ENCODE results near the gene RPL10. TPM values are rescaled to one million over a fixed set of nuclear protein-coding genes. Genes with fewer than 3 reads are reported as not detected.

RPL10 gene
- total RNA-seq, 1 donor from 2014 or later = 2,969 TPM

DNA sequence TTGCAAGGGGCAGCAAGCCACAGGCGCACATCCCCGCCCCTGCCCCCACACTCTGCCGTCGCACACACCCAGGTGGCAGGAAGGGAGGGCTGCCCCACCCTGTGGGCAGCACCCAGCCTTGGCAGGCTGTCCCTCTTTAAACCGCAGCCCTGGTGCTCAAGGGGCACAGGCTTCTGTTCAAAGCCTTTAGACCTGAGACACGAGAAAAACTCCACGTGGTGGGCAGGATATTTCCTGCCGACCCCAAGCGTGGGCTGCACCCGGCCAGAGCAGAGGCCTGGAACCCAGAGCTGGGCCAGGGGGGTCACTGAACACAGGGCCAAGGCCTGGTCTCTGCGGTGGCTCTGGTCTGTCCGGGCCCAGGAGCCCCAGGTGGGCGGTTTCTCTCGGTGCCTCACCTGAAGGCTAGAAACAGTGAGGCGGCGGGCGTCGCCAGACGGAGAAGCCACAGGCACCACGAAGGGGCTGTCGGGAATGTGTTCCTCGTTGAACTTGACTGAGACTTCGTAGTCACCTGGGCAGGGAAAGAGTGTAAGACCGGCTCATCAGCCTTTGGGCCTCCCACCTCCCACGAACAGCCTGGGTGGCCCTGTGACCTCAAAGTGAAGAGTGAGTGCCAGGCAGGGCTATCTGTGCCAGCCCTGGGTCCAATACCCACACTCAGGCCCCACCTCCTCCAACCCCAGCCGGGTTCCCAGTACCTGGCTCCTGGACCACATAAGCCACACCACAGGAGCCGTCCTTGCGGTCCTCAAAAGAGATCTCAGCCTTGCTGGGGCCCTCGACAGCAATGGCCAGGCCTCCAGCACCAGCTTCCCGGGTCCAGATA lies 46.8 kb upstream of the RPL10 start:
- H3K4me1 Mint-ChIP-seq = no peaks in the 10 kb centered on the region
- H3K27me3 Mint-ChIP-seq (ENCODE audit: low read depth) = no peaks in the 10 kb centered on the region
- peaks cover 8% of the 10 kb centered on the region for H3K36me3 Mint-ChIP-seq
- DNase-seq (ENCODE audit: low spot score in 2 of 2, unreplicated experiment in 2 of 2) = no peak
- H3K4me3 Mint-ChIP-seq = no peak overlapping the region
- no peak overlapping the region for H3K27ac Mint-ChIP-seq
- TF ChIP-seq, protein P1, sequence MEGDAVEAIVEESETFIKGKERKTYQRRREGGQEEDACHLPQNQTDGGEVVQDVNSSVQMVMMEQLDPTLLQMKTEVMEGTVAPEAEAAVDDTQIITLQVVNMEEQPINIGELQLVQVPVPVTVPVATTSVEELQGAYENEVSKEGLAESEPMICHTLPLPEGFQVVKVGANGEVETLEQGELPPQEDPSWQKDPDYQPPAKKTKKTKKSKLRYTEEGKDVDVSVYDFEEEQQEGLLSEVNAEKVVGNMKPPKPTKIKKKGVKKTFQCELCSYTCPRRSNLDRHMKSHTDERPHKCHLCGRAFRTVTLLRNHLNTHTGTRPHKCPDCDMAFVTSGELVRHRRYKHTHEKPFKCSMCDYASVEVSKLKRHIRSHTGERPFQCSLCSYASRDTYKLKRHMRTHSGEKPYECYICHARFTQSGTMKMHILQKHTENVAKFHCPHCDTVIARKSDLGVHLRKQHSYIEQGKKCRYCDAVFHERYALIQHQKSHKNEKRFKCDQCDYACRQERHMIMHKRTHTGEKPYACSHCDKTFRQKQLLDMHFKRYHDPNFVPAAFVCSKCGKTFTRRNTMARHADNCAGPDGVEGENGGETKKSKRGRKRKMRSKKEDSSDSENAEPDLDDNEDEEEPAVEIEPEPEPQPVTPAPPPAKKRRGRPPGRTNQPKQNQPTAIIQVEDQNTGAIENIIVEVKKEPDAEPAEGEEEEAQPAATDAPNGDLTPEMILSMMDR (IDR thresholded peaks at IDR 0.05; ENCODE audit: unreplicated experiment) = no peak
- H3K9me3 Mint-ChIP-seq = no peaks in the 10 kb centered on the region

DNA sequence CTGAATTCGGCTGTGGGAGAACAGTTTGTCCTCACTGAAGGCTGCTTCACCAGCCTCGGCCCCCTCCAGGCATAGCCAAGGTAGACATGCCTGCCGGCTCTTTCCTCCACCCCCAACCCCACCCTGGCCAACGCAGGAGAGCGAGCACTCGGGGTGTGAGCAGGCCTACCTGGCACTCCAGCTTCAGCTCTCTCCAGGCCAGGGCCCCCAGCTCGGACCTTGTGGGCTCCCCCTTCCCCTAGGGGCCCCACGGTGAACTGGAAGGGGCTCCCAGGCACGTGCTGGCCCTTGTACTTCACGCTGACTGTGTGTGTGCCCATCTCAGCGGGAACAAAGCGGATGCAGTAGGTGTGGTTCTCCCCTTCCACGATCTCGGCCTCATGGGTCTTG lies 46.2 kb upstream of the RPL10 start:
- no peak for DNase-seq (ENCODE audit: low spot score in 2 of 2, unreplicated experiment in 2 of 2)
- Mint-ChIP-seq H3K9me3 (no peaks in the 10 kb centered on the region), H3K27ac (no peak overlapping the region), H3K4me3 (no peak overlapping the region), H3K36me3 (peaks cover 8% of the 10 kb centered on the region), H3K4me1 (no peaks in the 10 kb centered on the region), H3K27me3 (ENCODE audit: low read depth) (no peaks in the 10 kb centered on the region)
- TF ChIP-seq, protein P1 (IDR thresholded peaks at IDR 0.05; ENCODE audit: unreplicated experiment) = no peak

DNA sequence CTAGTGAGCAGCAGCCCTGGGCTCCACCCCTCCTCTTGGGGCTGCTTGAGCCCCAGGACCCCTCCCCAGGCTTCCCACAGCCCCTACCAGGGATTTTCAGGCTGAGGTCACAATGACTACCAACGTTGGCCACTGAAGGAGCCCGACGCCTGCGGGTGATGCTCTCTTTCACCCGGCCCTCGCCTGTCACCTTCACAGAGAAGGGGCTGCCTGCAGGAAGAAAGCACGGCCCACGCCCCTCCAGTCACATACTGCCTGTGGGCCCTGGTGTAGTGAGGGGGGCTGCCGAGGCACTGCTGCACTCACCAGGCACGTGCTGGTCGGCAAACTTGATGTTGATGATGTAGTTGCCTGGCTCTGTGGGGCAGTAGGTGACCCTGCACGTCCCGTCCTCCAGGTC lies 45.7 kb upstream of the RPL10 start:
- Mint-ChIP-seq H3K27me3 (ENCODE audit: low read depth) (no peaks in the 10 kb centered on the region), H3K9me3 (no peaks in the 10 kb centered on the region), H3K36me3 (peaks cover 9% of the 10 kb centered on the region), H3K4me3 (no peak overlapping the region), H3K27ac (no peak overlapping the region), H3K4me1 (no peaks in the 10 kb centered on the region)
- DNase-seq (ENCODE audit: low spot score in 2 of 2, unreplicated experiment in 2 of 2) = no peak
- TF ChIP-seq, protein P1 (IDR thresholded peaks at IDR 0.05; ENCODE audit: unreplicated experiment) = no peak

DNA sequence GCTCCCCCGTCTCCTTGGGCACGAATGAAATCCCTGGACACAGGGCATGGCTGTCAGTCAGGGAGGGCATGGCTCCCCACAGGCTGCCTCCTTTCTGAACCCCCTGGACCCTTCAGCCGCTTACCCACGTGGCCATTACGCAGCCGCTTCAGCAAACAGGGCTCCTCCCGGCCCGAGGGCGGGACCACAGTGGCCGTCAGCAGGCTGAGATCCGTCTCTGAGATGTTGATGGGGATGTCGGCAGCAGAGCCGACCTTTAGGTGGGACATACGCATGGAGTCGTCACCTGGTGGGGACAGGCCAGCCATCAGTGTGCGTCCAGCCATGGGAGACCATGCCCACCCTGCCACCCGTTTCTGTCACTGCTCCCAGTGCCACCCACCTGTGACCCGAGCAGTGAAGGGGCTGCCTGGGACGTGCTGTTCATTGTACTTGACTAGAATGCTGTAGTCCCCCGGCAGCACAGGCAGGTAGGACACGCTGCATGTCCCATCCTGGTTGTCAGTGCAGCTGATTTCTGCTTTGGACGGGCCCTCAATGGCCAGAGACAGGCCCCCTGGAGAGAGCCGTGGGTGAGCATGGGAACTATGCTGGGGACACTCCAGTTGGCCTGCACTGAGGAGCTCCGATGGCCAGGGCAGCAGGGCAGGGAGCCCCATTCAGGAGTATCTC lies 44.9 kb upstream of the RPL10 start:
- no peak for DNase-seq (ENCODE audit: low spot score in 2 of 2, unreplicated experiment in 2 of 2)
- H3K9me3 Mint-ChIP-seq = no peaks in the 10 kb centered on the region
- H3K27ac Mint-ChIP-seq = no peak overlapping the region
- no peaks in the 10 kb centered on the region for H3K4me1 Mint-ChIP-seq
- H3K36me3 Mint-ChIP-seq = peaks cover 8% of the 10 kb centered on the region
- no peak overlapping the region for H3K4me3 Mint-ChIP-seq
- no peaks in the 10 kb centered on the region for H3K27me3 Mint-ChIP-seq (ENCODE audit: low read depth)
- TF ChIP-seq, protein P1 (IDR thresholded peaks at IDR 0.05; ENCODE audit: unreplicated experiment) = no peak

DNA sequence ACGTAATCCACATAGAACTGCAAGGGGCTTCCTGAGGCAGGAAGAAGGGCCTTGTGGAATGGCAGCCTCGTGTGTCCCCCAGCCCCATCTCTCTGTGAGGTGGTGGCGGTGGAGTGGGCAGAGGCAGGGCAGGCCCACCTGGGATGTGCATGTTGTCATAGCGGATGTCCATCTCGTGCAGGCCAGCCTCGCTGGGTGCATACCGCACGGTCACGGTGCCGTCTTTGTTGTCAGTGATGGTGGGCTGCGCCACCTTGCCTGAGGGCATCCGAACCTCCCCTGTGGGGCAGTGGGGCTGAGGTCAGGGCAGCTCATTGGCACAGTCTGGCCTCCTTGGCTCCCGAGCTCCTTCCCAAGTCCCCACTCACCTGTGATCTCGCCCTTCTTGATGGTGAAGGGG lies 44.2 kb upstream of the RPL10 start:
- no peaks in the 10 kb centered on the region for H3K9me3 Mint-ChIP-seq
- no peak overlapping the region for H3K27ac Mint-ChIP-seq
- H3K4me1 Mint-ChIP-seq = no peaks in the 10 kb centered on the region
- DNase-seq (ENCODE audit: low spot score in 2 of 2, unreplicated experiment in 2 of 2) = no peak
- no peak overlapping the region for H3K4me3 Mint-ChIP-seq
- TF ChIP-seq, protein P1 (IDR thresholded peaks at IDR 0.05; ENCODE audit: unreplicated experiment) = no peak
- peaks cover 14% of the 10 kb centered on the region for H3K36me3 Mint-ChIP-seq
- no peaks in the 10 kb centered on the region for H3K27me3 Mint-ChIP-seq (ENCODE audit: low read depth)

All from mesothelial cell of epicardium (in vitro differentiated cells).